Stimulated activated naive CD4-positive, alpha-beta T cell treated with Interleukin-2 at 50 U/mL for 16 hours (primary cell): ENCODE data around the gene RBM47.
"Not testable (repeated sequence)": the region's sequence is repeated elsewhere in the genome, so short reads cannot be mapped to it uniquely, and the experiment has no call there.

Experiments used
- DNase-seq: peaks from one replicate; lab custom pipeline; 2025; lab: John Stamatoyannopoulos, UW

RBM47 gene

GRCh38 chr4:40406340-40406739 is 223.3 kb downstream of the RBM47 start:
- DNase-seq, result no peak

GRCh38 chr4:40405193-40405592 is 224.5 kb downstream of the RBM47 start:
- no peak for DNase-seq

- DNase-seq, result no peak
Observed at GRCh38 chr4:40403081-40403480, 226.6 kb downstream of the RBM47 start.

GRCh38 chr4:40402556-40402955 is 227.1 kb downstream of the RBM47 start:
- no peak for DNase-seq

GRCh38 chr4:40401631-40402030 is 228.0 kb downstream of the RBM47 start:
- DNase-seq, result no peak

- no peak for DNase-seq
Observed at GRCh38 chr4:40401096-40401495, 228.6 kb downstream of the RBM47 start.

- no peak for DNase-seq
Observed at GRCh38 chr4:40399578-40399977, 230.1 kb downstream of the RBM47 start.

GRCh38 chr4:40395908-40396793 is 233.5 kb downstream of the RBM47 start:
- no peak for DNase-seq

- DNase-seq, result no peak
Observed at GRCh38 chr4:40395166-40395900, 234.3 kb downstream of the RBM47 start.

- DNase-seq, result no peak
Observed at GRCh38 chr4:40394236-40394635, 235.4 kb downstream of the RBM47 start.

- not testable (repeated sequence) for DNase-seq
Observed at GRCh38 chr4:40392241-40392640, 237.4 kb downstream of the RBM47 start.

GRCh38 chr4:40389986-40390385 is 239.7 kb downstream of the RBM47 start:
- no peak for DNase-seq

GRCh38 chr4:40388239-40388638 is 241.4 kb downstream of the RBM47 start:
- no peak for DNase-seq

GRCh38 chr4:40380647-40381046 is 249.0 kb downstream of the RBM47 start:
- no peak for DNase-seq

GRCh38 chr4:40379248-40379647 is 250.4 kb downstream of the RBM47 start:
- no peak for DNase-seq

- no peak for DNase-seq
Observed at GRCh38 chr4:40378619-40379018, 251.0 kb downstream of the RBM47 start.

- DNase-seq, result no peak
Observed at GRCh38 chr4:40377512-40378365, 251.9 kb downstream of the RBM47 start.

GRCh38 chr4:40375620-40376019 is 254.0 kb downstream of the RBM47 start:
- DNase-seq, result no peak

GRCh38 chr4:40375095-40375494 is 254.6 kb downstream of the RBM47 start:
- no peak for DNase-seq

- DNase-seq, result no peak
Observed at GRCh38 chr4:40373636-40374035, 256.0 kb downstream of the RBM47 start.
